ENCODE measurements around the gene GRIP1. TPM values are rescaled to one million over a fixed set of nuclear protein-coding genes. Genes with fewer than 3 reads are reported as not detected.

The GRIP1 gene
- total RNA-seq, 4 donors from 2014 or later, result 0.22 to 3.0 (median 1.6) TPM

- no peaks in the 10 kb centered on the region for H3K27me3 ChIP-seq
- no peaks in the 10 kb centered on the region for H3K36me3 ChIP-seq
- no peaks in the 10 kb centered on the region for H3K9me3 ChIP-seq
- H3K27ac ChIP-seq, result no peak overlapping the region
- 93 to 98% methylated on average over 3 of the region's 3 CpGs for whole genome bisulfite sequencing, 2 donors
- DNase-seq (ENCODE audit: low spot score in 2 of 2), result no peak
- H3K4me3 ChIP-seq, result no peak overlapping the region
- H3K4me1 ChIP-seq, result no peaks in the 10 kb centered on the region
- TF ChIP-seq CTCF (IDR thresholded peaks at IDR 0.05) (no peak), EP300 (IDR thresholded peaks at IDR 0.05) (no peak), POLR2A (IDR thresholded peaks at IDR 0.05) (no peak)
Measured at GRCh38 chr12:66603981-66604479, 74.8 kb downstream of the GRIP1 start.

- WGBS, 2 donors, result 91 to 95% methylated on average over 2 of the region's 2 CpGs
- no peak for TF ChIP-seq CTCF (IDR thresholded peaks at IDR 0.05)
- no peak for TF ChIP-seq POLR2A (IDR thresholded peaks at IDR 0.05)
- no peak for TF ChIP-seq EP300 (IDR thresholded peaks at IDR 0.05)
Measured at GRCh38 chr12:66603461-66603860, 75.4 kb downstream of the GRIP1 start.

GRCh38 chr12:66602483-66603143 lies 76.3 kb downstream of the GRIP1 start:
- no peak overlapping the region for H3K27ac ChIP-seq
- no peaks in the 10 kb centered on the region for H3K36me3 ChIP-seq
- no peak overlapping the region for H3K4me3 ChIP-seq
- WGBS, 2 donors, result 42 to 73% methylated on average over 1 of the region's 1 CpG
- TF ChIP-seq POLR2A (IDR thresholded peaks at IDR 0.05), result no peak
- no peak for TF ChIP-seq EP300 (IDR thresholded peaks at IDR 0.05)
- no peak for TF ChIP-seq CTCF (IDR thresholded peaks at IDR 0.05)
- H3K9me3 ChIP-seq, result no peaks in the 10 kb centered on the region
- no peaks in the 10 kb centered on the region for H3K4me1 ChIP-seq
- no peaks in the 10 kb centered on the region for H3K27me3 ChIP-seq
- no peak for DNase-seq (ENCODE audit: low spot score in 2 of 2)

More at GRCh38 chr12:66603461-66603860, 75.4 kb downstream of the GRIP1 start:
- no peaks in the 10 kb centered on the region for H3K27me3 ChIP-seq
- DNase-seq (ENCODE audit: low spot score in 2 of 2), result no peak
- no peak overlapping the region for H3K4me3 ChIP-seq
- no peaks in the 10 kb centered on the region for H3K9me3 ChIP-seq
- H3K4me1 ChIP-seq, result no peaks in the 10 kb centered on the region
- no peak overlapping the region for H3K27ac ChIP-seq
- no peaks in the 10 kb centered on the region for H3K36me3 ChIP-seq

GRCh38 chr12:66600903-66601302 lies 78.0 kb downstream of the GRIP1 start:
- H3K27me3 ChIP-seq, result no peaks in the 10 kb centered on the region
- H3K9me3 ChIP-seq, result no peaks in the 10 kb centered on the region
- TF ChIP-seq POLR2A (IDR thresholded peaks at IDR 0.05) (no peak), CTCF (IDR thresholded peaks at IDR 0.05) (no peak), EP300 (IDR thresholded peaks at IDR 0.05) (no peak)
- H3K27ac ChIP-seq, result no peak overlapping the region
- no peak for DNase-seq (ENCODE audit: low spot score in 2 of 2)
- no peaks in the 10 kb centered on the region for H3K4me1 ChIP-seq
- no peak overlapping the region for H3K4me3 ChIP-seq
- 65 to 73% methylated on average over 2 of the region's 2 CpGs for WGBS, 2 donors
- H3K36me3 ChIP-seq, result no peaks in the 10 kb centered on the region

- TF ChIP-seq CTCF (IDR thresholded peaks at IDR 0.05) (no peak), POLR2A (IDR thresholded peaks at IDR 0.05) (no peak), EP300 (IDR thresholded peaks at IDR 0.05) (no peak)
- no peaks in the 10 kb centered on the region for H3K9me3 ChIP-seq
- no peak overlapping the region for H3K4me3 ChIP-seq
- 33 to 40% methylated on average over 1 of the region's 1 CpG for WGBS, 2 donors
- no peaks in the 10 kb centered on the region for H3K4me1 ChIP-seq
- no peaks in the 10 kb centered on the region for H3K36me3 ChIP-seq
- H3K27ac ChIP-seq, result no peak overlapping the region
- DNase-seq (ENCODE audit: low spot score in 2 of 2), result no peak
- H3K27me3 ChIP-seq, result no peaks in the 10 kb centered on the region
Measured at GRCh38 chr12:66599816-66600215, 79.1 kb downstream of the GRIP1 start.

Measured in tibial nerve (tissue), 4 donors.